Keratinocyte (primary cell): ENCODE data around the gene CCL17.

Experiments used
- CTCF ChIP-seq, 3 experiments: IDR thresholded peaks in 1 of 3; conservative IDR thresholded peaks in 1 of 3; optimal IDR thresholded peaks in 1 of 3; 2 replicates in 2 of 3; 3 replicates in 1 of 3; pipeline versions ENCODE3 to v1.5.1; 2011; ENCODE audit warnings: low read length in 3 of 3, mild to moderate bottlenecking in 3 of 3, moderate library complexity in 2 of 3, control low read depth in 1 of 3, inconsistent platforms in 1 of 3; ENCODE audit not compliant: insufficient read depth in 2 of 3; ENCODE audit errors: extremely low read depth in 1 of 3
- EZH2 ChIP-seq: IDR thresholded peaks from one replicate; pipeline ENCODE4 v1.6.1; 2012; ENCODE audit warnings: inconsistent platforms, mild to moderate bottlenecking, low read length, moderate library complexity

DNA sequence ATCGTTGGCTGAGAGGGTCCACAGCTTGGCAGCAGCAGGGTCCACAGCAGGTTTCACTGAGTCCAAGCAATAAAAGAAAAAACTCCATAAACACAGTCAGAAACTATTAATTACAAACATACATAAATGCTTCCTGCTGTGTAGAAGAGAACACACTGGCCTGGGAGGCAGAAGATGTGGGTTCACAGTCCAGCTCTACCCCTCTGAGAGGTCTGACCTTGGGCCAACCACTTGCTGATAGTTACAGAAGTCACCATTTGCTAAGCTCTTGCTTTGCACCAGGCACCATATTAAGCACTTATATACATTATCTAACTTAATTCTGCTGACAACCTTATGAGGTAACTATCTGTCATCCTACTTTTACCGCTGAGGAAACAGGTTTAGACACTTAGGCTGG lies 27.9 kb downstream of the CCL17 start:
- TF ChIP-seq EZH2: no peak
- no peak for TF ChIP-seq CTCF (optimal IDR thresholded peaks at IDR 0.05 in 1 of 3, IDR thresholded peaks at IDR 0.05 in 1 of 3, conservative IDR thresholded peaks at IDR 0.05 in 1 of 3; ENCODE audit: extremely low read depth in 1 of 3, insufficient read depth in 2 of 3, low read length in 3 of 3)
